K562 (cell line): Measurements from ENCODE around the gene PDE3A. TPM values are rescaled to one million over a fixed set of nuclear protein-coding genes. Genes with fewer than 3 reads are reported as not detected.

Experiments used
- ATAC-seq: fragments of 200-7000 bp; cut with Tn5 transposase; 3 replicates; pipeline ENCODE4 v1.9.1; 2020; ENCODE audit warnings: moderate library complexity
- BruUV-seq: library from RNA; stranded (reverse); fragments of 400-500 nt; replicated peaks from 2 replicates; lab custom pipeline; 2021; lab: Mats Ljungman, UMichigan
- CTCF ChIA-PET: fragments of 300-600 bp; formaldehyde crosslinking; extraction: SDS; loops from one replicate; lab custom pipeline; 2021; ENCODE audit warnings: low intra/inter-chr PET ratio; lab: Yijun Ruan, JAX
- POLR2A ChIA-PET: fragments of 300-600, 350-650 bp; sonication (Branson Sonifier 250); formaldehyde crosslinking; extraction: SDS; loops from one replicate; lab custom pipeline; 2021; ENCODE audit warnings: antibody characterized with exemption, inconsistent platforms; lab: Yijun Ruan, JAX
- DNase-seq, 4 experiments: peaks; one replicate each; pipeline versions ENCODE4 v3.0.0 to v3.0.0-alpha.2; 2011 to 2018; ENCODE audit warnings: low spot score in 3 of 4, mixed read lengths in 3 of 4; ENCODE audit errors: extremely low read depth in 1 of 4
- FAIRE-seq: peaks from 2 replicates; lab custom pipeline; 2011; peaks lifted over from hg19 to GRCh38; lab: Jason Lieb, UNC
- H2AFZ ChIP-seq: 2 replicates; pipeline ENCODE4 v1.6.0; 2011; ENCODE audit warnings: low read depth, low read length, control low read depth, inconsistent platforms
- H3K27ac ChIP-seq: fragments of 200-600 bp; 3 replicates; pipeline ENCODE4 v1.8.0; 2011; ENCODE audit warnings: low read depth, mild to moderate bottlenecking, control low read depth, inconsistent platforms, low read length, moderate library complexity, mixed read lengths; ENCODE audit errors: extremely low read depth
- H3K27me3 ChIP-seq, 2 experiments: fragments of 300-600 bp in 1 of 2; 2 replicates in 1 of 2; 3 replicates in 1 of 2; pipeline versions ENCODE4 v1.6.0 to v1.8.0; 2011; ENCODE audit warnings: inconsistent platforms in 2 of 2, low read length in 2 of 2, mild to moderate bottlenecking in 1 of 2, mixed read lengths in 1 of 2, moderate library complexity in 1 of 2; ENCODE audit not compliant: control insufficient read depth in 2 of 2, insufficient read depth in 2 of 2
- H3K36me3 ChIP-seq: fragments of 300-600 bp; 3 replicates; pipeline ENCODE4 v1.8.0; 2011; ENCODE audit warnings: mild to moderate bottlenecking, low read length, inconsistent platforms; ENCODE audit not compliant: control insufficient read depth, insufficient read depth
- H3K4me1 ChIP-seq, 2 experiments: fragments of 200-600 bp in 1 of 2; replicated peaks in 1 of 2; 2 replicates in 1 of 2; 3 replicates in 1 of 2; pipeline versions ENCODE4 v1.5.1 to v1.8.0; 2011; ENCODE audit warnings: inconsistent platforms in 2 of 2, low read length in 2 of 2, mild to moderate bottlenecking in 1 of 2, mixed read lengths in 1 of 2, moderate library complexity in 1 of 2; ENCODE audit not compliant: control insufficient read depth in 2 of 2, insufficient read depth in 2 of 2
- H3K4me2 ChIP-seq: 2 replicates; pipeline ENCODE4 v1.6.1; 2011; ENCODE audit warnings: low read length, control low read depth, inconsistent platforms, mixed read lengths; ENCODE audit not compliant: insufficient read depth
- H3K4me3 ChIP-seq: fragments of 200-600 bp; sonication (generic), shearing (Covaris generic); 2 replicates; pipeline ENCODE4 v1.5.1; 2016; ENCODE audit warnings: control low read depth, inconsistent platforms
- H3K79me2 ChIP-seq: fragments of 200-600 bp; 3 replicates; pipeline ENCODE4 v1.8.0; 2011; ENCODE audit warnings: low read length, inconsistent platforms; ENCODE audit not compliant: control insufficient read depth, insufficient read depth
- H3K9ac ChIP-seq, 2 experiments: 2 replicates each; pipeline versions ENCODE4 v1.6.0 to v1.6.1; 2011; ENCODE audit warnings: low read depth in 2 of 2, low read length in 2 of 2, control low read depth in 1 of 2, inconsistent platforms in 1 of 2, mild to moderate bottlenecking in 1 of 2, mixed read lengths in 1 of 2; ENCODE audit not compliant: insufficient read depth in 1 of 2
- H3K9me1 ChIP-seq: one replicate; pipeline ENCODE4 v1.6.0; 2011; ENCODE audit warnings: inconsistent platforms, mild to moderate bottlenecking, low read length, moderate library complexity; ENCODE audit not compliant: control insufficient read depth, insufficient read depth
- H3K9me3 ChIP-seq: replicated peaks from 2 replicates; pipeline ENCODE4 v1.5.1; 2011; ENCODE audit warnings: low read depth, low read length, inconsistent platforms; ENCODE audit not compliant: control insufficient read depth, insufficient read depth
- H4K20me1 ChIP-seq: replicated peaks from 2 replicates; pipeline ENCODE4 v1.6.1; 2011; ENCODE audit warnings: low read length, inconsistent platforms, mixed read lengths; ENCODE audit not compliant: control insufficient read depth, insufficient read depth
- ARID2 ChIP-seq: fragments of 450-650 bp; IDR thresholded peaks from 2 replicates; pipeline ENCODE4 v1.6.1; 2017; ENCODE audit warnings: antibody characterized with exemption, mild to moderate bottlenecking
- SAP30 ChIP-seq: fragments of 200-600 bp; sonication (generic); IDR thresholded peaks from 2 replicates; pipeline ENCODE4 v1.6.1; 2012; ENCODE audit warnings: borderline replicate concordance, low read depth, mild to moderate bottlenecking, moderate library complexity, low read length, control low read depth, inconsistent platforms; ENCODE audit not compliant: insufficient read depth, poor library complexity, severe bottlenecking
- WGBS: fragments of 100-300 bp; shearing (Covaris generic); methylation state at CpG from one replicate; pipeline ENCODE4 v1.1.6; 2016; ENCODE audit warnings: low coverage, mixed read lengths; ENCODE audit not compliant: insufficient coverage; ENCODE audit errors: missing lambda C conversion rate; 5-methylcytosine and 5-hydroxymethylcytosine counted together
- in situ Hi-C: fragments of 300-500 bp; cut with MboI; formaldehyde crosslinking; loops from 4 replicates; pipeline ENCODE4 v1.15.0; 2018; ENCODE audit warnings: inconsistent platforms, mixed read lengths
- intact Hi-C: fragments of 100-400 bp; cut with micrococcal nuclease; formaldehyde crosslinking; loops from 2 replicates; pipeline ENCODE4 v1.14.2; 2022
- polyA plus RNA-seq, 8 experiments: library from polyadenylated mRNA; depleted of rRNA in 4 of 8; stranded (reverse) in 5 of 8; unstranded in 3 of 8; fragments of >200 nt; fragmentation: Nextera tagmentation in 2 of 8; fragmentation: Illumina TruSeq in 1 of 8; extraction: Ambion mirVana in 2 of 8; extraction: Trizol in 1 of 8; gene quantifications; 2 replicates each; pipeline versions ENCODE4 v1.2.1 to v1.2.3, GENCODE V29; 2011 to 2014; ENCODE audit warnings: inconsistent platforms in 1 of 8, missing spikeins in 1 of 8
- total RNA-seq, 7 experiments: library from RNA; depleted of rRNA in 6 of 7; stranded (reverse); fragments of >200 nt in 6 of 7; fragmentation: Illumina TruSeq in 2 of 7; extraction: Trizol in 2 of 7; gene quantifications; 2 replicates each; pipeline versions ENCODE4 v1.2.1 to v1.2.3, GENCODE V29; 2011 to 2021; ENCODE audit warnings: low replicate concordance in 1 of 7
- TF ChIP-seq, protein P1 (sequence below): fragments of 250-450 bp; sonication (Bioruptor Pico); IDR thresholded peaks from 2 replicates; pipeline ENCODE4 v1.5.0; 2022; ENCODE audit warnings: mild to moderate bottlenecking

PDE3A gene
- total and polyA plus RNA-seq, 9 of the 15 experiments (the other 6 are each of a cell fraction or from before 2014, with no cell fraction given), result 0.02 TPM; not detected in 8

DNA sequence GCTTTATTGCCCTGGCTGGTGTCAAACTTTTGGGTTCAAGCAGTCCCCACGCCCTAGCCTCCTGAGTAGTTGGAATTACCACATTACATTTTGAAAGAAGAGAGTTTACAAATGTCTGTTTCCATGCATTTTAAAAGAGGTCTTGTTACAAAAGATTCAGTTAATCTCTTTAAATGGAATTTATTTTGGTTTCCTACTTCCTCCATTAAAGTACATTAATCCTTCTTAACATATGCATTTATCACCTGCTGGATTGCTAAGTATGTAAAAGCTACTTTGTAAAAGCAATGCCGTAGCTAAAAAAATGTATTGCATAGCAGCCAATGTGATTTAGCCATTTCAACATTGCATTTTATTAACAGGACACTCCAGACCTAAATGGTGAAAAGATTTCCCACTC lies 80.4 kb downstream of the PDE3A start:
- Histone ChIP-seq H2AFZ (no peak overlapping the region), H3K4me1 (no peaks in the 10 kb centered on the region), H3K36me3 (no peaks in the 10 kb centered on the region), H3K79me2 (no peaks in the 10 kb centered on the region), H3K9ac (no peak overlapping the region), H3K9me1 (no peaks in the 10 kb centered on the region), H3K4me3 (no peak overlapping the region), H3K27ac (no peak overlapping the region), H4K20me1 (no peaks in the 10 kb centered on the region), H3K27me3 (no peaks in the 10 kb centered on the region), H3K4me2 (no peak overlapping the region), H3K9me3 (no peaks in the 10 kb centered on the region)
- in situ Hi-C loops (no loop called here), intact Hi-C loops (no loop called here)
- ATAC-seq, result no peak
- POLR2A ChIA-PET, result no interaction called here
- no peak for FAIRE-seq
- TF ChIP-seq SAP30 (no peak), ARID2 (no peak)
- TF ChIP-seq, protein P1, sequence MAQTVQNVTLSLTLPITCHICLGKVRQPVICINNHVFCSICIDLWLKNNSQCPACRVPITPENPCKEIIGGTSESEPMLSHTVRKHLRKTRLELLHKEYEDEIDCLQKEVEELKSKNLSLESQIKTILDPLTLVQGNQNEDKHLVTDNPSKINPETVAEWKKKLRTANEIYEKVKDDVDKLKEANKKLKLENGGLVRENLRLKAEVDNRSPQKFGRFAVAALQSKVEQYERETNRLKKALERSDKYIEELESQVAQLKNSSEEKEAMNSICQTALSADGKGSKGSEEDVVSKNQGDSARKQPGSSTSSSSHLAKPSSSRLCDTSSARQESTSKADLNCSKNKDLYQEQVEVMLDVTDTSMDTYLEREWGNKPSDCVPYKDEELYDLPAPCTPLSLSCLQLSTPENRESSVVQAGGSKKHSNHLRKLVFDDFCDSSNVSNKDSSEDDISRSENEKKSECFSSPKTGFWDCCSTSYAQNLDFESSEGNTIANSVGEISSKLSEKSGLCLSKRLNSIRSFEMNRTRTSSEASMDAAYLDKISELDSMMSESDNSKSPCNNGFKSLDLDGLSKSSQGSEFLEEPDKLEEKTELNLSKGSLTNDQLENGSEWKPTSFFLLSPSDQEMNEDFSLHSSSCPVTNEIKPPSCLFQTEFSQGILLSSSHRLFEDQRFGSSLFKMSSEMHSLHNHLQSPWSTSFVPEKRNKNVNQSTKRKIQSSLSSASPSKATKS, result no peak
- no TSS peak for BruUV-seq
- DNase-seq, result no peak
- WGBS, result 7% methylated on average over 1 of the region's 2 CpGs
- CTCF ChIA-PET, result no interaction called here
